NOMO-1 (cell line): ENCODE data around the gene ATP1B4.
A peak's percentile ranks its signal among the peaks of the same experiment; 100 is the strongest.
"Not testable (repeated sequence)": the region's sequence is repeated elsewhere in the genome, so short reads cannot be mapped to it uniquely, and the experiment has no call there.

Source experiments
- DNase-seq, 2 experiments: peaks; one replicate each; lab custom pipeline; 2025; ENCODE audit not compliant: unreplicated experiment in 2 of 2; lab: John Stamatoyannopoulos, UW

ATP1B4 gene

DNA sequence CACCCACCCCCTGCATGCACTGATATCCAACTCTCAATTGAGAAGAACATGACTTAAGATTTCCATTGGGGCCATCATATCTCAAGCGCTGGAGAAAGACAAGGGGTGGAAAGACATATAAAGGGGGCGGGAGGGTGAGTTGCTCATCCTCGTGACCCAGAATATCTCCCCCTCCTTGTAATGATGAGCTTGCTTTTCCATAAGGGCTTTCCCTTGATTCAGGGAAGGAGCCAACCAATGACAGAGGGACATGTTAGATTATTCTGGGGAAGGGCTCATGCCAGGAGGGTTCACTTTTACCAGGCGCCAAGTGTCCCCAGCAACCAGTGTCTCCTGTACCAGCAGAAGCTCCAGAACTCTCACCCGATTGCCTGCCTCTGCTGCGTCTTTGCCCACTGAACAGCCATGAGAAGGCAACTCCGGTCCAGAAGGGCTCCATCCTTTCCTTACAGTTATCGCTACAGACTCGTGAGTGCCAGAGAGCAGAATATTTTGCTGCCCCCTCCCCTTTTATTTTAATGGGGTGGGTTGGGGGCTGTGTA lies at the start of gene ATP1B4:
TSS of gene ATP1B4 (plus strand) at position 326 of the 542 bp plus-strand sequence. CDS start at position 406, 80 bp downstream.
- no peak for DNase-seq

DNA sequence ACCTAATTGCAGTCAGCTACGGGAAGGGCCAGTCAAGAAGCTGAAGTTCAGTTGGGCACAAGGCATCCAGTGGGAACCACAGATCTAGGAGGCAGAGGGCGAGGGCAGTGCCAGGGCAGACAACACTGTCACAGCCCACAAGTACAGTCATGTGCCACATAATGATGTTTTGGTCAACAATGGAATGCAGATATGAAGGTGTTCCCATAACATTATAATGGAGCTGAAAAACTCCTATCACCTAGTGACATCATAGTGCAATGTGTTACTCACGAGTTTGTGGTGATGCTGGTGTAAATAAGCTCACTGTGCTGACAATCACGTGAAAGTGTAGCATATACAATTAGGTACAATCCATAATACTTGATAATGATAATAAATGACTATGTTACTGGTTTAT lies 46.1 kb upstream of the ATP1B4 start:
- no peak for DNase-seq

DNA sequence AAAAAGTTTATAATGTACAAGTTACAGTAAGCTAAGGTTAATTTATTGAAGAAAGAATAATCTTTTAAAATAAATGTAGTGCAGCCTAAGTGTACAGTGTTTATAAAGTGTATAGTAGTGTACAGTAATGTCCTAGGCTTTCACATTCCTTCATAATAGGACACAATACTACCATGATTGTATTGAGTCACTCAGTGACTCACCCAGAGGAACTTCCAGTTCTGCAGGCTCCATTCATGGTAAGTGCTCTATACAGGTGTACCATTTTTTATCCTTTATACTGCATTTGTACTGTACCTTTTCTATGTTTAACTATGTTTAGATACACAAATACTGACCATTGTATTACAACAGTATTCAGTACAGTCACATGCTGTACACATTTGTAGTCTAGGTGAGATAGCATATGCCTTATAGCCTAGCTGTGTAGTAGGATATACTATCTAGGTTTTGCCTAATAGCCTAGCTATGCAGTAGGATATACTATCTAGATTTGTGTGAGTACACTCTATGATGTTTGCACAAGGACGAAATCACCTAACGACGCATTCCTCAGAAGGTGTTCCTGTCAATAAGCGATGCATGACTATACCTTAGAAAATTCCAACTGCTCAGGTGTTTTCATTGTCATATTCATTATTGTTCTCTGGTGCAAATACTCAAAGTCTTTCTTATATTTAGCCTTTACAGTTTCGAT lies 45.2 kb upstream of the ATP1B4 start:
- no peak for DNase-seq

DNA sequence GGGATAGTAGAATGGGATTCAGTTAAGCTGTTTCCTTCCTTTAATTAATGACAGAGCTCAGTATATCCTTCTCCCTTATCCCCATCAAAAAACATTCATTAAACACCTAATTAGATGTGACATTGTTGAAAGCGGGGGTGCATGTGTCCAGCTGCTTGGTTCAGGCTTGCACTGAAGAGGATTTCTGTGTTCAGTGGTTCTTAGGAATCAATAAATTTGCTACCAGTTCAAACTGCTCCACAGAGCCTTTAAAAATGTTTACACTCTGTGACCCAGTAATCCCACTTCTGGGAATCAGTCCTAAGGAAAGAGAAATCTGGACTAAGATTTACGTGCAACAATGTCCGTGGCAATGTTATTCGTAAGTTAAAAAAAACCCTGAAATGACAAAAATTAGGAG lies 43.5 kb upstream of the ATP1B4 start:
- DNase-seq, result no peak

DNA sequence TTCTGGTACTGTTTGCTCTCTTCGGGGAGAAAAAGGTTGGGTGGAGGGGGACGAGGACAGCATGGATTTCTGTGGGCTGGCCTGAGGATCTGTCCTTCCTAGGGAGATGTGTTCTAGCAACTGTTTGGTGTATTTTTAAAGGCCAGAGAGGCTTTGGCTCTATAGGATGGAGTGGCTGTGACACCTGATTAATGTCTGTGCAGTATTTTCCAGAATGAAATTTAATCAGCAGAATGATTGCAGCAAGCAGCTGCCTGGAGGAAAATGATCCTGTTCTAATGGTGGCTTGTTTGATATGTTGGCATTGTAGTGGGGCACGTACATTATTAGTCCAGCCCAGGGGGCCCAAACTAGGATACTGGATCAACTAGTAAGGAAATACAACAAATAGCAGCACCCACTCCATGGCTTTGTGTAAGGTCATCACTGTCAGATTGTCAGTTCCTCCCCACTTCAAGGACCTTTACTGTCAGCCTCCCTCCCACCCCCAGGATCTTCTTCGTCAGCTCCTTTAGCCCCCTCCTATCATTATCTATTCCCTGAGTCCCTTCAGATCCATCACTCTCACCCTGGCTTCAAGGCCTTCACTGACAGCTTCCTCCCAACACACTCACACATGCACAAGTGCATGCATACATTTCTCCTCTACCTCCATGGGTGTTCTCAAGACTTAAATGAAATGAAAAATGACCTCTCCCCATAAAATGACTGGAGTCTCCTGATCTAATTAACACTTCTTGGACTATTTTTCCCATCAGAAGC lies 40.2 kb upstream of the ATP1B4 start:
- no peak for DNase-seq

DNA sequence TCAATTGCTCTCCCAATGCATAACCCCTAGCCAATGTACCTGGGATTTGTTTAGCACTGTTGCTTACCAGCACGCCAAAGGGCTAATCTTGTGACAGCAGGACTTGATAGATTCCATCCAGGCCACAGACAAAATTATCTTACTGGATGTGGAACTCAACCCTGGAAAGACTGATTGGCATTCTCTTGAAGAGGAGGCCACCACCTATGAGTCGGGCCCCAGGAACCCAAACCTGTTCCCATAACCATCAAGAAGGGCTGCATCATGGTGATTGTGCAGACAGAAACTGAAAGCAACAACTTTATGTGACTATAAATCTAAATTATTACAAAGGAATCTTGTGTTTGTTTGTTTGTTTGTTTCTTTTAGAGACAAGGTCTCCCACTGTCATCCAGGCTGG lies 30.8 kb upstream of the ATP1B4 start:
- DNase-seq, result no peak

DNA sequence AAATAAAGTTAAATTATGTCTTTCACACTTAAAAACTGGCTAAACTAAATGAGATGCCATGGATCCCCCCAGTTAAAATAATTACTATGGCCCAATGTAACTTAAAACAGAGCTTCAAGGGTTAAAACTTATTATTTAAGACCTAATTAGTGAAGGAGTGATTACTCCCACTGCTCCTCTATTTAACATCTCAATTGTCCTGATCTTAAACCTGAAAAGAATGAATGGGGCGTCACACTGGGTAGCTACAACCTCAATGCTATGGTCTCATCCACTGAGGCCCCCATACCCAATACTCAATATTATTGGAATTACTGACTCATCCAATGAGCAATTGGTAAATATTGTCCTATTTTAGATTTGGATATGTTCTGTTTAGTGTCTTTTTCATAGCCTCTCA lies 29.5 kb upstream of the ATP1B4 start:
- no peak for DNase-seq

DNA sequence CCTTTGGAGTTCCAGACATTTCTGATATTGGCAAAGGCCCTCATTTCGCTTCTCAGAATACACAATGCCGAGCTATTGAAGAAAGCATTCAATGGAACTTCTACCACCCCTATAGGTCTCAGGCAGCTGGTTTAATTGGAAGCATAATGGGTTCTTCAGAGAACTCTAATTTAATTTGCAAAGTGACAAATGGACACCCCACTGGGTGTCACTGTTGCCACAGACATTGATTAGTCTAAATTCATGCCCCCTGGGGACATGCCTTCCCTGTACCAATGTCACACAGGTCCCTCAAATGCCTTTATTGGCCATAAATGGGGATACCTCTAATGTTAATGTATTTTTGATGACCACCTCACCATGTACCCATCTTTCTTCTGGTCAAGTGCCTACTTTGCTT lies 27.7 kb upstream of the ATP1B4 start:
- DNase-seq, result no peak

DNA sequence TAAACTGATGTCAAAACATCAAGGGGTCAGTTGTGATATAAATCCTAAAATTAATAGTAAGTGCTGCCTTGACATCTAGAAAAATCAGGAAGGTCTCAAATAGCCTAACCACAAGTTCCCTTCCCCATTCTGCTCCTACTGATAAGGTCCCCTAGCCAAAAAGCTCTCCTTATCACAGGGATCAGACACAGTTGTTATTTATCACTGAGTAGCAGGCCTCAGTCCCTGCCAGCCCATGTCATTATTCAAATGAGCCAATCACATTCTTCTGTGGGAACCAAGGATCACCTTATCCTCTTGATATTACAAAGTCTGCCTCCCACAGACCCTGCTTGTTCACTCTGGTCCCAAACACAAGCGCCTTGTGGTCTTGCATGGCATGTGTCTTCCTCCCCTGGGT lies 27.3 kb upstream of the ATP1B4 start:
- peak in 1 of 2 experiments; percentile 22 for DNase-seq

DNA sequence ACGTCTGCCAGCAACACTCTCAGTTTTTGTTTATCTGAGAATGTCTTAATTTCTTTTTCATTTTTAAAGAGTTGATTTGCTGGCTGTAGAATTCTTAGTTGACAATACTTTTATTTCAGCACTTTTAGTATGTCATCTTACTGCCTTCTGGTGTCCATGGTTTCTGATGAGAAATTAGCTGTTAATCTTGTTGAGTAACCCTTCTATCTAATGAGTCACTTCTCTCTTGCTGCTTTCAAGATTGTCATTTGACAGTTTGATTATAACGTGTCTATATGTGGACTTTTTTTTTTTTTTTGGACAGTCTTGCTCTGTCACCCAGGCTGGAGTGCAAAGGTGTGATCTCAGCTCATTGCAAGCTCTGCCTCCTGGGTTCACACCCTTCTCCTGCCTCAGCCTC lies 26.6 kb upstream of the ATP1B4 start:
- peak in 1 of 2 experiments; percentile 57 for DNase-seq

DNA sequence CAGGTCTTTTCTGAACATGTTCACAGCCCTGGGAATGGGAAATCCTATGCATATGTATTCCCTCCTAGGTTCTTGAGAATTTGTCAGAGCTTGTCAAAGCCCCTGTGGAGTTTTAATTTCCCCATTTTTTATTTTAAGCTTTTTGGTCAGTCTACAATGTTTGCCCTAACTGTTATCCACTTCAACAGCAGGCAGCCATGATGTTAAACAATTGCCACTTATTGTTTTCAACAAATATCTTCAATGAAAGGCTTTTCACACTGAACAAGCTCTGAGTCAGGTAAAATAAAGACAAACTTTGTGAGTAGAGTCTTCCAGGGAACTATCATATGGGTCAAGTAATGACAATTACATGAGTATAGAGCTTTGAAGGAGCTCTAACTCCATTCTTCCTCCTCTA lies 25.0 kb upstream of the ATP1B4 start:
- no peak for DNase-seq

DNA sequence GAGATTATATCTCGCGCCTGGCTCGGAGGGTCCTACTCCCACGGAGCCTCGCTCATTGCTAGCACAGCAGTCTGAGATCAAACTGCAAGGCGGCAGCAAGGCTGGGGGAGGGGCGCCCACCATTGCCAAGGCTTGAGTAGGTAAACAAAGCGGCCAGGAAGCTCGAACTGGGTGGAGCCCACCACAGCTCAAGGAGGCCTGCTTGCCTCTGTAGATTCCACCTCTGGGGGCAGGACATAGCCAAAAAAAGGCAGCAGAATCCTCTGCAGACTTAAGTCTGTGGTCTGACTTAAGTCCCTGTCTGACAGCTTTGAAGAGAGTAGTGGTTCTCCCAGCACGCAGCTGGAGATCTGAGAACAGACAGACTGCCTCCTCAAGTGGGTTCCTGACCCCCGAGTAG lies 17.3 kb upstream of the ATP1B4 start:
- not testable (repeated sequence) for DNase-seq

DNA sequence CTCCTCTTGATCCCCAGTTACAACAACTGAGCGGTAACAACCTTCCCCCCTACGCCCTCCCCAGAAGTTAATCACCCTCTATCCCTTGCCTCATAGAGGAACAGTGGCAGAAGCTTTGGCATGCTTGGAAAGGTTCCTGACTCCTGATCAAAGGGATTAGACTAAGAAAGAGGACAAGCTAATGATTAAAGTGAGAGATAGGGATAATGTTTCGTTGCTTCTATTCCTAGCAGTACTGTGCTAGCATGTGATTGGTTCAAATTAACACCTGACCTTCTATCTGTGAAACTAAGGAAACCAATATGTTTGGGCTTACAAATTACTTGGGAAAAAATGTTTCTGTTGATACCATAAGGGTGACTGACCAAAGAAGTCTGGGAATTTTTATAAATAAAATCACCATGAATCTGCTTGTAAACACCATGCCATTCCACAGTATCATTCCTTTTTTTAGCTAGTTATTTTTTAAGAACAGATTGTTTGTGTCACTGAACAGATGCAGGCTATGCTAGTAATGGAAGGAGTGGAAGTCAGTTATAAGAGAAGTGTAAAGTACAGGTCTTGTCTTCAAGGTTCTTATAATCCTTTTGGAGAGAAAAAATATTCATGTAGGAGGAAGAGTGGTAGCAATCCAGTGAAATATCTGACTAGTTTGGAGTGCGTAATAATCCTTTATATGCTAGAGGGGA lies 11.3 kb upstream of the ATP1B4 start:
- no peak for DNase-seq

DNA sequence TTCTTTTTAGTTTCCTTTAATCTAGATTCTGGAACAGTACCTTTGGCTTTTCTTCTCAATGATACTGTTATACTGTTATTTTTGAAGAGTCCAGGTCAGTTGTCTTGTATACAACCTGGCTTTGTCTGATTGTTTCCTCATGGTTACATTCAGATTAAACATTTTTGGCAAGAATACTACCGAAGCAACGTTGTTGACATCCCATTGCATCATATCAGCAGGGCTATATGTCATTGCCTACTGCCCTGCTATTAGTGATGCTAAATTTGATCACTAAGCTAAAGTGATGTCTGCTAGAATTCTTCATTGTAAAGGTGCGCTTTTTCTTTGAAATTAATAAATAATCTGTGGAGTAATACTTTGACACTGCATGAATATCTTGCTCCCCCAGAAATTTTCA lies 5.8 kb upstream of the ATP1B4 start:
- no peak for DNase-seq

DNA sequence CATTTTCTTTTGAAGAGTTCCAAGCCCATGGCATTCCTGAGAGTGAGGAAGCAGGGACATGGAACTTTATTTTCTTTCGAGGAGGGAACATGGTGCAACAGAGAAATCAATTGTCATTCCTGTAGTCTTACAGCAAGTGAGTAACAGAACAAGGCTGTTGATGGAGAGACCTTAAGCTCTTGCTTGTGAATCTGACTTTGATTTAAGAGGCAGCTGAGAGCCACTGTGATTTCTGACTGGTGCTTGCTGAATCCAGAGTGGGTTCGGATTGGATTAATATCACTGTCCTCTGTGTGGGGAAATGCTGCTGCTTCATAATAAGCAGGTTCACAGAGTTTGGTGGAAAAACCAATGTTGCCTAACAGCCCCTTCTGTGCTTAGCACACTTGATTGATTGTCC lies 4.7 kb upstream of the ATP1B4 start:
- DNase-seq, result no peak

DNA sequence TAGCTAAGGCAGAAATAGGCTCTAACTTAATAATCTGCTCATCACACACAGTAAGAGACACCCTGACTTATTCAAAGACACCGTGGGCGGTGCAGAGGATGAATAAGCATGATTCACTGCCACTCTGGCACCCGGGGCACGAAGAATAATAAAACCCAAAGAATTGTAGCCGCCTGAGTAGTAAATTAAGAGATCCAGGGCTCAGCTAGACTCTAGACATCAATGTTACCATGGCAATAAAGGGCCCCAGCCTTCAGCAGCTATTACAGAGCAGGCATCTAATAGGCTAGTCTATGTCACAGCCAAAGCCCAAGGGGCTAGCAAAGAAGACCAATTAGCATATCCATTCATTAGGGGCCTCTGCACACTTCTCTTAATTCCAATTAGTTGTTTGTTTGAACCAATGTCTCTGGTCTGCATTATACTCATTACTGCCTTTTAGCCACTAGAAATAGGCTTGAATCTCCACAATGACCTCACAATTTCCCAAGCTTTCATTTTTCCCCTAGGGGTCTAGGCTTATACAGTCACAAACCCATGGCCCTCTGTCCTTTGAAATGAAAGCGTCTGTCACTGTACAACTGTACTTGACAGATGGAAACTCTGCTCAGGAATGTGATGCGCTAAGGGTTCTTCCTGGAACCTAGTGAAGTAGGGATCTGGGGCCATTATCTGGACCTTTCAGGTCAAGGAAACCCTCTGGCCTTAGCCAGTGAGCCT lies 3.0 kb upstream of the ATP1B4 start:
- DNase-seq, result no peak

DNA sequence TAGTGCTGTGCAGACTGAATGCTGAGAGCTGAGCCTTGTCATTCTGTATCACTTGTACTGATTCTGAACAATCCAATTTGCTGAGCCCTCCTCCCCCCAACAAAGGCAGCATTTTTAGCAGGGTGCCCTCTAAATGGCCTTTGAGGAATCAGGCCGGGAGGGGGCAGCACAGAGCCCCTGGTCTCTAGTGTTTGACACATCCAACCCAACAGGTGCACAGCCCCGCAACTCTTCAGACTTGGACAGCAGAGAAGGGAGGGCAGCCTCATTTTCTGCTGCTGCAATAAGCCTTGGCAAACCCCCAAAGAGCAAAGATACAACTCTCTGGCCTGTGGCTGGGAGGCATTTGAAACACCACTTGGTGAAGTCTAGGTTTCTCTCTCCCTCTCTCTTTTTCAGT lies 3.4 kb downstream of the ATP1B4 start:
- DNase-seq, result no peak

DNA sequence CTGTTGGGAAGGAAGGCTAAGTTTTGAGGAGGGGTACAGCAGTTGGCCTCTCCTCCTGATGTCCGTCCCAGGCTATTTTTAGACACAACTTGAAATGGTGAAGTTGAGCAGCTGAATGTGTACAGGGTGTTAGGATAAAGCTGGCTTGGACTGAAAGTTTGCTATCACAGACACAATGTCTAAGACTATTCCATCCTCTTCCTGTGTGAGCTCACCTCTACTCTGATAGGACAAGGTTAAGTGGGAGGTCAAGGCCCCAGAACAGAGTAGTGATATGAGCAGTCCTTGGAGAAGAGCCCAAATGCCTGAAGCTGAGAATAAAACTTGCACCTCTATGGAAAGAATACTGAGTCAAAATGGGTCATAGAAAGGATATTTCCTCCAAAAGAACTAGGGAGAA lies 4.1 kb downstream of the ATP1B4 start:
- no peak for DNase-seq

DNA sequence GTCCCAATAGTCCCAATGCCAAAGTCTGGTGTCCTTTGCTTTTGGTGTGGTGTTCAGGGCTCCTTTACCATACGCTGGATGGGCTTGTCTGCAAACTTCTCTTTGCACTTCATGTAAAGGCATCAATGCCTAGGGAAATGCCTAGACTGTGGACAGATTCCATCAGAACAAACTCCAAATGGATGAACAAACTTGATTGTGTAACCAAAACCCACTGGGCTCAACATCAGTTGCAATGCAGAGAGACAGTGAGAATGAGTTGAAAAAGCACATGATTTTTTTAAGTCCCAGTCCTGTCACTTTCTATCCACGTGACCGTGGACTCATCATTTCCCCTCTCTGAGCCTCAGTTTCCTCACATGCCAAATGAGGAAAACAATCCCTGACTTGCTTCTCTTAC lies 4.9 kb downstream of the ATP1B4 start:
- no peak for DNase-seq

DNA sequence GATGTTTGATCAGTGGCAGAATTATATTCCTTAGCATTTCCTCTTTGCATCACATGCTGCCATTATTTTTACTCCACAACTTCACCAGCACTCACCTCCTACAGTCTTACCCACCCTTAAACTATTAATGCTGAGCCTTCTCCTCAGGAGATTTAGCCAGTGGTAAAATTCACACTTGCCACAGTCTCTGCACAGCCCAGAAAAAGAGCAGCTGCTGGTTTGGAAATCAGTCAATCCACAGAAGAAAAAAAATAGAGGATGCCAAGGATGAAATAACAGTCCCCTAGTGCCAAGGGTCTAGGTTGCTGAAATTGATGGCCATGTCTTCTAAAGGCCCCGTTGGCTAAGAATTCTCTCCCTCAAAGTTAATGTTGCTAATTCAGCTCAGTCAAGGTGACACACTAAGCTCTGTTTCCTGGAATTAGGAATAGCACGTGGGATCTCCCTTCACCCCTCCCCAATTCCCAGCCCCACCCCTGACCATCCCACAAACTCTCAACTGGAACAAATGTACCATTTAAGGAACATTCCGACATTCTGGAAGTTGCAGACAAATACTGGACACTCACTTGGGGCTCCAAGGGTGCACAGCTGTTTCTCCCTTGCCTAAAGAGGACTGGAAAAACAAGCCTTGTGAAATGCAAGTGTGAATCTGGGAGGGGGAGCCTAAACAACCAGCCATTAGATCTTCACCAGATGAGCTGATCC lies 5.7 kb downstream of the ATP1B4 start:
- DNase-seq, result no peak
